Inferior parietal cortex (tissue), 1 donor: ENCODE data around the gene CHL1.

ENCODE experiments used
- DNase-seq: peaks from one replicate; pipeline ENCODE4 v3.0.0-alpha.2; 2016; ENCODE audit errors: extremely low spot score

Gene CHL1, protein sequence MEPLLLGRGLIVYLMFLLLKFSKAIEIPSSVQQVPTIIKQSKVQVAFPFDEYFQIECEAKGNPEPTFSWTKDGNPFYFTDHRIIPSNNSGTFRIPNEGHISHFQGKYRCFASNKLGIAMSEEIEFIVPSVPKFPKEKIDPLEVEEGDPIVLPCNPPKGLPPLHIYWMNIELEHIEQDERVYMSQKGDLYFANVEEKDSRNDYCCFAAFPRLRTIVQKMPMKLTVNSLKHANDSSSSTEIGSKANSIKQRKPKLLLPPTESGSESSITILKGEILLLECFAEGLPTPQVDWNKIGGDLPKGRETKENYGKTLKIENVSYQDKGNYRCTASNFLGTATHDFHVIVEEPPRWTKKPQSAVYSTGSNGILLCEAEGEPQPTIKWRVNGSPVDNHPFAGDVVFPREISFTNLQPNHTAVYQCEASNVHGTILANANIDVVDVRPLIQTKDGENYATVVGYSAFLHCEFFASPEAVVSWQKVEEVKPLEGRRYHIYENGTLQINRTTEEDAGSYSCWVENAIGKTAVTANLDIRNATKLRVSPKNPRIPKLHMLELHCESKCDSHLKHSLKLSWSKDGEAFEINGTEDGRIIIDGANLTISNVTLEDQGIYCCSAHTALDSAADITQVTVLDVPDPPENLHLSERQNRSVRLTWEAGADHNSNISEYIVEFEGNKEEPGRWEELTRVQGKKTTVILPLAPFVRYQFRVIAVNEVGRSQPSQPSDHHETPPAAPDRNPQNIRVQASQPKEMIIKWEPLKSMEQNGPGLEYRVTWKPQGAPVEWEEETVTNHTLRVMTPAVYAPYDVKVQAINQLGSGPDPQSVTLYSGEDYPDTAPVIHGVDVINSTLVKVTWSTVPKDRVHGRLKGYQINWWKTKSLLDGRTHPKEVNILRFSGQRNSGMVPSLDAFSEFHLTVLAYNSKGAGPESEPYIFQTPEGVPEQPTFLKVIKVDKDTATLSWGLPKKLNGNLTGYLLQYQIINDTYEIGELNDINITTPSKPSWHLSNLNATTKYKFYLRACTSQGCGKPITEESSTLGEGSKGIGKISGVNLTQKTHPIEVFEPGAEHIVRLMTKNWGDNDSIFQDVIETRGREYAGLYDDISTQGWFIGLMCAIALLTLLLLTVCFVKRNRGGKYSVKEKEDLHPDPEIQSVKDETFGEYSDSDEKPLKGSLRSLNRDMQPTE (N-terminal part only)

GRCh38 chr3:196311-197148, at the start of gene CHL1:
Gene CHL1, plus strand, starts transcription at chr3:196763. Its CDS starts 123,014 bp downstream, at chr3:319777.
- no peak for DNase-seq

- DNase-seq: no peak
Measured at GRCh38 chr3:151614-152189, 44.9 kb upstream of the CHL1 start.

DNA sequence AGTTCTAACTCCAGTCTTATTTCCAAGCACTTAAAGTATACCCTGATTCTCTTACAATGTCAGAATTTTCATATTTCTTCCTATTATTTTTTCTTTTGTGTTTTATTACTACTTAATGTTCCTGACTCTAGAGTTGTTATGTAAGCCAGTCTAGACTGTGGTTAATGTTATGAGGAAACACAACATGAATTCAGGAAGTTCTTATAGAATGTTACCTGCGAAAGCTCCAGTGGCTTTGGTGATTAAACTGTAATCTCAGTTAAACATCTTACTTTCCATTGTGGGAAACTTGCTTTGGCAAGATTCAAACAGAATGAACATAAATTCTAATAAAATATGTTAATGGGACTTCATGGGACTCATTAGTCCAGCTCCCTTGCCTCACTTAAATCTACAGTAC, 36.6 kb upstream of the CHL1 start:
- no peak for DNase-seq

GRCh38 chr3:166071-166470, 30.5 kb upstream of the CHL1 start:
- DNase-seq: no peak

DNA sequence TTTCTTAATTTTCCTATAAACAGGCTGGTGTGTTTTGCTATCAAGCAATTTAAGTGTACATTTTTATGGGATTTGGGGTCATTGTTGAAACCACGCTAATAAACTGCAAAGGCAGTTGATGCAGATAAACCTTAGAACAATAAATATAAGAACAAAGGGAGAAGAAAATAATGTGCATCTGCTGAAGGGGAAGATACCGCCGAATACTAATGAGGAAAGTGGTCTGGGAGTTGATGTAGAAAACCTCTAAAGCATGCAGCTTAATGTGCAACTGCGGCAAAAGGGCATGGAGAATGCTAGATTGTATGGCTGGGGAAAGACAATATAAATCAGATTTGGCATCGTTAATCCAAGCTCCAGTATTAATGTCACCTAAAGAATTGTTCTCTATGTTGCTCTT, 29.8 kb upstream of the CHL1 start:
- DNase-seq: no peak

- no peak for DNase-seq
Measured at GRCh38 chr3:173886-174285, 22.7 kb upstream of the CHL1 start.

DNA sequence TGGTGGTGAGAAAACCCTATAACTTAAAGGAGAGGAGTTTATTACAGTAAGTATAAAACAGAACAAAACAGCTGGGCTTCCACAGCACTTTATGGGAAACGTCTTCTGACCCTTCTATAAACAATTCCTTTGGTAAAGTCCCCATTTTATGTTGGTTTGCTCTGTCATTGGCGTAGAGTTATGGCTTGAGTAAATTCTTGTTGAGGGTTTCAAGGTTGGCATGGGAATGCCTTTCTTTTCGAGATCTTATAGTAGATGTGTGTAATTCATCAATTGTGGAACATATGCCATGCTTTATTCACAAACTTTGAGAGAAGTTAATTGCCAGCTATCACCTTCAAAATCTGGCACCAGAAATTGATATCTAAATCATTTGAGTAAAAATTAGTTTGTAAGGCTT, 11.6 kb upstream of the CHL1 start:
- no peak for DNase-seq

- no peak for DNase-seq
Measured at GRCh38 chr3:192215-192929, 4.2 kb upstream of the CHL1 start.

DNA sequence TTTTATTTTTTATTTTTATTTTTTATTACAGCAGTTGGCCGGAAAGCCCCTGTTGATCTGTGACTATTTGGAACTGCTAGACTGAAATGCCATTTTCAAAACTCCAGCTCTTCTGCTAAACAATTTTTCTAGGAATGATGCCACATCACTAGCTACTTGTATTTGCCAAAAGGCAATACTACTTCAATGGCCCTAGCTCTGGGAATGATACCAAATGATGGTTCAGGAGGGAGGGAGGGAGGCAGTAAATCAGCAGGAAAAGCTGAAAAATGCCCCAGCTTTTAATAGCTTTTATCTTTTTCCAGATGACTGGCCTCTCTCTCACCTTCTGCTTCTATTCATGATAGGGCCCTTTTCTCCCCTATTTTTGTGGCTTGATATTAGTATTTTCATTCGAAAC, 2.6 kb upstream of the CHL1 start:
- no peak for DNase-seq

DNA sequence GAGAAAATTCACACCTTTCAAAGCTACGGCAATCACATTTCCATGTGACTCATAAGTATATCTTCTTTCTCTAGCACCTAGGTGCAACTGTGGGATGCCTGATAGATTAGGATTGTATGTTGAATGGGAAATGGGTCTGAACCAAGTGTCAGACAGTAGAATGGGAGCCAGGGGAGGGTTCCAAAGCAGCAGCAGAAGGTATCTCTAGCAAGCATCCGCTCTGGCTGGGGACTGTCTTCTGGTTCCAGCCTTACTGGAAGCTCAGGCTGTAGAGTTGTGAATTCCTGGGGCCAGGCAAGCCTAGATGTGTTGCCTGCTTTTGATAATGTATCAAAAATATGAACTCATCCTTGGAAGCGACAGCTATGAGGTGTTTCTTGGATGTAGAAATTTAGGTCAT, 2.1 kb upstream of the CHL1 start:
- no peak for DNase-seq

DNA sequence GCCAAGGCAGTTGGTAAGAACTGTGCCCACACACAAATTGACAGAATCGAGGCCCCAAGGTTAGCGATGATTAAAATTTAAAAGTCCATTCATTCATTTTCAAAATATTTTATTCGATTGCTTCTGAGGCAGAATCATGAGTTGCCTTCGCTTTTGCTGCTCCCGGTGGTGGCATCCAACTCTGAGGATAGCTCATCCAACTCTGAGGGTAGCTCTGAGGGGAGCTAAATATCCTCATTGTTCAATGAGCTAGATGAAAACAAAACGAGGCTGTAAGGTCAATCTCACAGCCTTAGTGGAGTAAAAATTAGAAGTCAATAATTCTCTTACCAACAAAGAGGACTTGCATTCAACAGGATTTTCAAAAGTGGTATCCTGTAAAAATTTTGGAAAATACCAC, 897 bp upstream of the CHL1 start:
- DNase-seq: no peak

- DNase-seq: no peak
Measured at GRCh38 chr3:197149-197827, 725 bp downstream of the CHL1 start.

GRCh38 chr3:197828-198491, 1.4 kb downstream of the CHL1 start:
- no peak for DNase-seq

DNA sequence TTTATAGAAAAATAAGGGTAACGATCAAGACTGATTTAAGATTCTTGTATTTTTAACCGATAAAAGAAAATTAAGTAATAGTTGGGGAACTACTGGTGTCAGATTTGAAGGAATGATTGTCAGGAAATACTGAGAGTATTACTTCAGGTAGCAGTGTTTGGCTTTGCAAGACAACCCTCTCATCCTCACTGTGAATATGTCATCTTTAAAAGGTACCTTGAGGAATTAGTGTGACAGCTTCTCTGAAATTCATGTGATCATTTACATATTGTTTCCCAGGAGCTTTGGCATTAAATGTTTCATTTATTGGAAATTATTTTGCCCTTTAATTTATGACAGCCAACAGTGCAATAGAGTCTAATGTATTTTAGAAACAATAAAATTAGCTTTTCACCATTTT, 3.3 kb downstream of the CHL1 start:
- DNase-seq: no peak

DNA sequence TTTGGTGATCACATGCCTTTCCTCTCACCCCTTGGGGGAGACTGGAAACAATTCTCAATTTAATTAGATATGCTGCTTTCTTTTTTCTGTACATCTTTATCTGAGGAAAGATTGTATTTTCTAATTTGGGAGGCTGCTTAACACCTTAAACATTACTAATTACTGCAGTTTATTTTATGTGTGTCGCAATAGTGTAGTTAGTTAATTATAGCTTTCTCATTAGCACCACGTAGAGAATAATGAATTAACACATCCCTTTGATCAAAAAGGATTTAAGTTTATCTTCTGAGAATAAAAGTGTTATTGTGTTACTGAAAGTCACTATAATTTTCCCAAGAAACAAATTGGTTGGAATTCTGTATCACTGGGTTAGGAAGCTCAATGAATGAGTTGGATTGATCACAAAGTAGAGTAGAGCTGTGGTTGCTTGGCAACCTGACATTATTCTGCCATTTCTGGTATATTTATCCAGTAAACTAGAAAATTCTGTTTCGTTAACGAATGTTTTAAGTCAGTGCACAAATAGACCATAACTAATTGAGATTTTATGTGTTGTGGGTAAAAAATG, 4.3 kb downstream of the CHL1 start:
- DNase-seq: no peak

- DNase-seq: no peak
Measured at GRCh38 chr3:204102-204501, 7.5 kb downstream of the CHL1 start.

- DNase-seq: no peak
Measured at GRCh38 chr3:207973-208372, 11.4 kb downstream of the CHL1 start.

GRCh38 chr3:210669-211068, 14.1 kb downstream of the CHL1 start:
- no peak for DNase-seq

DNA sequence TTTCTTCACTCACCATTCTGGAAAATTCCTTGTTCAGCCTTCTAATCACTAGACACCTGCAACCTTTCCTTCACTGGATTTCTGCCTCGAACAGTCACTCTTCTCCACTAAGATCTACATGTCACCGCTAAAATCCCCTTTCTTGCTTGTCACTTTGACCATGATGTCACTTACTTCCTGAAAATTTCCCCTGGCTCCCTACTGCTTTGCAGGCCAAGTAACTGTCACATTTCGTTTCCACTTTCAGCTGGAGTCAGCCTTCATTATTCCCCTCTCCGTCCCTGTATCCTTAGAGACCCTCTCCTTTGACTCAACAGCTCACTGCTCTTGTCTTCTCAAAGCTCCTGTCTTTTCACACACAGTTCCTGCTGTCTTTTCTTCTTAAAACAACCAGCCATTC, 15.9 kb downstream of the CHL1 start:
- DNase-seq: no peak
